CD4-positive, CD25-positive, alpha-beta regulatory T cell (primary cell): ENCODE measurements around the gene KCND2. TPM values are rescaled to one million over a fixed set of nuclear protein-coding genes. Genes with fewer than 3 reads are reported as not detected.
"Not testable (repeated sequence)": the region's sequence is repeated elsewhere in the genome, so short reads cannot be mapped to it uniquely, and the experiment has no call there.

Experiments
- ATAC-seq, 2 donors: fragments of 150-1000 bp; cut with Tn5 transposase; one replicate each; pipeline ENCODE4 v1.10.0; 2021; ENCODE audit warnings: low read depth in 2 of 2, moderate number of reproducible peaks in 2 of 2, moderate library complexity in 1 of 2
- DNase-seq, 3 donors: peaks; one replicate each; pipeline versions ENCODE4 v3.0.0 to v3.0.0-alpha.2; 2012 to 2022; ENCODE audit warnings: mixed read lengths in 1 of 3
- H3K27ac ChIP-seq: one replicate; pipeline ENCODE4 v1.7.0; 2013; ENCODE audit warnings: mild to moderate bottlenecking, low read length; ENCODE audit not compliant: insufficient read depth, poor library complexity, severe bottlenecking
- H3K27me3 ChIP-seq: one replicate; pipeline ENCODE4 v1.7.0; 2013; ENCODE audit warnings: low read length; ENCODE audit not compliant: control insufficient read depth, insufficient read depth
- H3K36me3 ChIP-seq: one replicate; pipeline ENCODE4 v1.7.0; 2013; ENCODE audit warnings: mild to moderate bottlenecking, low read length, moderate library complexity; ENCODE audit not compliant: control insufficient read depth, insufficient read depth
- H3K4me1 ChIP-seq: 2 replicates; pipeline ENCODE4 v1.7.0; 2013; ENCODE audit warnings: mild to moderate bottlenecking, low read length; ENCODE audit not compliant: insufficient read depth, control insufficient read depth, poor library complexity, severe bottlenecking
- H3K4me3 ChIP-seq: one replicate; pipeline ENCODE4 v1.7.0; 2013; ENCODE audit warnings: low read depth, mild to moderate bottlenecking, low read length, moderate library complexity
- H3K9me3 ChIP-seq, 2 experiments: 1 replicate in 1 of 2; 2 replicates in 1 of 2; pipeline ENCODE4 v1.7.0; 2013; ENCODE audit warnings: low read length in 2 of 2, mild to moderate bottlenecking in 1 of 2, moderate library complexity in 1 of 2; ENCODE audit not compliant: control insufficient read depth in 2 of 2
- H3K27ac Mint-ChIP-seq, 3 donors: one replicate each; pipeline ENCODE4 v1.8.0; 2020 to 2022; ENCODE audit warnings: mild to moderate bottlenecking in 3 of 3, mixed read lengths in 3 of 3, moderate library complexity in 2 of 3
- H3K27me3 Mint-ChIP-seq: one replicate; pipeline ENCODE4 v1.8.0; 2022; ENCODE audit warnings: mild to moderate bottlenecking, mixed read lengths
- H3K36me3 Mint-ChIP-seq: one replicate; pipeline ENCODE4 v1.8.0; 2020; ENCODE audit warnings: mixed read lengths
- H3K4me1 Mint-ChIP-seq, 4 donors: one replicate each; pipeline ENCODE4 v1.8.0; 2020 to 2022; ENCODE audit warnings: mixed read lengths in 4 of 4, mild to moderate bottlenecking in 1 of 4
- H3K4me3 Mint-ChIP-seq, 4 donors: one replicate each; pipeline ENCODE4 v1.8.0; 2020 to 2022; ENCODE audit warnings: mild to moderate bottlenecking in 4 of 4, mixed read lengths in 4 of 4, moderate library complexity in 3 of 4
- H3K9me3 Mint-ChIP-seq, 7 donors: one replicate each; pipeline ENCODE4 v1.8.0; 2020 to 2022; ENCODE audit warnings: mixed read lengths in 7 of 7, mild to moderate bottlenecking in 3 of 7, moderate library complexity in 2 of 7
- polyA plus RNA-seq, 4 donors: library from polyadenylated mRNA; unstranded; fragments of 300-500 nt; fragmentation: Illumina TruSeq; gene quantifications; one replicate each; pipeline ENCODE4 v1.2.3, GENCODE V29; 2021
- total RNA-seq: library from RNA; stranded (reverse); gene quantifications from one replicate; pipeline ENCODE4 v1.2.3, GENCODE V29; 2022

KCND2 gene
- total RNA-seq, result not detected
- not detected for polyA plus RNA-seq

GRCh38 chr7:120272701-120273475 is at the start of gene KCND2:
Gene KCND2, plus strand, starts transcription at chr7:120273175.
- H3K4me3 Mint-ChIP-seq, result no peak within 1 kb of the TSS

GRCh38 chr7:120226188-120226587 is 46.8 kb upstream of the KCND2 start:
- no peak overlapping the region for H3K4me3 Mint-ChIP-seq
- H3K36me3 Mint-ChIP-seq, result no peaks in the 10 kb centered on the region
- H3K27ac ChIP-seq, result no peak overlapping the region
- ATAC-seq (no peak), DNase-seq (no peak)
- H3K36me3 ChIP-seq, result no peaks in the 10 kb centered on the region
- H3K4me3 ChIP-seq, result no peak overlapping the region
- H3K9me3 Mint-ChIP-seq, result peaks cover 0 to 16% (median 7%) of the 10 kb centered on the region in 7 donors
- no peaks in the 10 kb centered on the region for H3K27me3 ChIP-seq
- no peaks in the 10 kb centered on the region for H3K9me3 ChIP-seq
- H3K4me1 Mint-ChIP-seq, result no peaks in the 10 kb centered on the region
- no peaks in the 10 kb centered on the region for H3K27me3 Mint-ChIP-seq
- H3K4me1 ChIP-seq, result no peaks in the 10 kb centered on the region
- no peak overlapping the region for H3K27ac Mint-ChIP-seq

More at GRCh38 chr7:120272701-120273475, at the start of gene KCND2:
- Mint-ChIP-seq H3K36me3 (no peaks in the 10 kb centered on the region), H3K27me3 (peaks cover 4% of the 10 kb centered on the region), H3K4me1 (peaks cover 0 to 4% (median 1%) of the 10 kb centered on the region in 4 donors), H3K9me3 (peaks cover 0 to 10% (median 5%) of the 10 kb centered on the region in 7 donors), H3K27ac (no peak within 1 kb of the TSS)
- H3K27ac ChIP-seq, result no peak within 1 kb of the TSS
- ATAC-seq (no peak), DNase-seq (no peak)
- H3K9me3 ChIP-seq, result no peaks in the 10 kb centered on the region
- H3K36me3 ChIP-seq, result no peaks in the 10 kb centered on the region
- no peak within 1 kb of the TSS for H3K4me3 ChIP-seq
- no peaks in the 10 kb centered on the region for H3K27me3 ChIP-seq
- no peaks in the 10 kb centered on the region for H3K4me1 ChIP-seq

GRCh38 chr7:120227255-120227654 is 45.7 kb upstream of the KCND2 start:
- Mint-ChIP-seq H3K4me1 (no peaks in the 10 kb centered on the region), H3K36me3 (no peaks in the 10 kb centered on the region), H3K9me3 (peaks cover 0 to 14% (median 6%) of the 10 kb centered on the region in 7 donors), H3K27ac (no peak overlapping the region), H3K4me3 (no peak overlapping the region), H3K27me3 (no peaks in the 10 kb centered on the region)
- H3K4me1 ChIP-seq, result no peaks in the 10 kb centered on the region
- H3K36me3 ChIP-seq, result no peaks in the 10 kb centered on the region
- no peak overlapping the region for H3K4me3 ChIP-seq
- DNase-seq, result no peak
- H3K27ac ChIP-seq, result no peak overlapping the region
- ATAC-seq, result no peak
- no peaks in the 10 kb centered on the region for H3K27me3 ChIP-seq
- peaks cover 0 to 2% of the 10 kb centered on the region in 2 experiments for H3K9me3 ChIP-seq

GRCh38 chr7:120229084-120229483 is 43.9 kb upstream of the KCND2 start:
- Mint-ChIP-seq H3K4me3 (no peak overlapping the region), H3K4me1 (no peaks in the 10 kb centered on the region), H3K27me3 (no peaks in the 10 kb centered on the region), H3K36me3 (no peaks in the 10 kb centered on the region), H3K9me3 (peaks cover 0 to 15% (median 8%) of the 10 kb centered on the region in 7 donors), H3K27ac (no peak overlapping the region)
- no peak for ATAC-seq
- no peak overlapping the region for H3K27ac ChIP-seq
- H3K4me1 ChIP-seq, result no peaks in the 10 kb centered on the region
- DNase-seq, result no peak
- H3K27me3 ChIP-seq, result no peaks in the 10 kb centered on the region
- no peak overlapping the region for H3K4me3 ChIP-seq
- H3K36me3 ChIP-seq, result no peaks in the 10 kb centered on the region
- peaks cover 0 to 2% of the 10 kb centered on the region in 2 experiments for H3K9me3 ChIP-seq

- DNase-seq (no peak), ATAC-seq (no peak)
- peak overlapping the region in 1 of 3 donors; percentile 34 for H3K27ac Mint-ChIP-seq
- Histone ChIP-seq H3K27ac (no peak overlapping the region), H3K4me1 (no peaks in the 10 kb centered on the region), H3K9me3 (peaks cover 0 to 2% of the 10 kb centered on the region in 2 experiments), H3K4me3 (no peak overlapping the region), H3K36me3 (no peaks in the 10 kb centered on the region), H3K27me3 (no peaks in the 10 kb centered on the region)
- H3K4me3 Mint-ChIP-seq, result no peak overlapping the region
- no peaks in the 10 kb centered on the region for H3K27me3 Mint-ChIP-seq
- H3K4me1 Mint-ChIP-seq, result no peaks in the 10 kb centered on the region
- peaks cover 0 to 12% (median 8%) of the 10 kb centered on the region in 7 donors for H3K9me3 Mint-ChIP-seq
- no peaks in the 10 kb centered on the region for H3K36me3 Mint-ChIP-seq
Measured at GRCh38 chr7:120233338-120233737, 39.6 kb upstream of the KCND2 start.

GRCh38 chr7:120240350-120240749 is 32.6 kb upstream of the KCND2 start:
- not testable (repeated sequence) for H3K36me3 ChIP-seq, ATAC-seq, H3K4me1 ChIP-seq, H3K9me3 ChIP-seq, H3K27ac ChIP-seq, H3K4me1 Mint-ChIP-seq, H3K9me3 Mint-ChIP-seq, H3K4me3 ChIP-seq, H3K4me3 Mint-ChIP-seq, H3K27me3 ChIP-seq, H3K27me3 Mint-ChIP-seq, H3K27ac Mint-ChIP-seq, H3K36me3 Mint-ChIP-seq, DNase-seq

- Histone ChIP-seq H3K4me1 (no peaks in the 10 kb centered on the region), H3K9me3 (peaks cover 0 to 2% of the 10 kb centered on the region in 2 experiments), H3K27me3 (no peaks in the 10 kb centered on the region), H3K4me3 (no peak overlapping the region), H3K27ac (no peak overlapping the region), H3K36me3 (no peaks in the 10 kb centered on the region)
- Mint-ChIP-seq H3K4me1 (no peaks in the 10 kb centered on the region), H3K27me3 (no peaks in the 10 kb centered on the region), H3K9me3 (peaks cover 0 to 9% (median 0%) of the 10 kb centered on the region in 7 donors), H3K36me3 (no peaks in the 10 kb centered on the region), H3K27ac (no peak overlapping the region), H3K4me3 (no peak overlapping the region)
- no peak for ATAC-seq
- no peak for DNase-seq
Measured at GRCh38 chr7:120241973-120242372, 31.0 kb upstream of the KCND2 start.

GRCh38 chr7:120254845-120255244 is 18.1 kb upstream of the KCND2 start:
- Histone ChIP-seq H3K4me3 (no peak overlapping the region), H3K27me3 (no peaks in the 10 kb centered on the region), H3K9me3 (peaks cover 0 to 3% of the 10 kb centered on the region in 2 experiments), H3K36me3 (no peaks in the 10 kb centered on the region), H3K4me1 (no peaks in the 10 kb centered on the region), H3K27ac (no peak overlapping the region)
- Mint-ChIP-seq H3K9me3 (peaks cover 1 to 10% (median 5%) of the 10 kb centered on the region in 7 donors), H3K27me3 (no peaks in the 10 kb centered on the region), H3K4me1 (no peaks in the 10 kb centered on the region), H3K36me3 (no peaks in the 10 kb centered on the region), H3K27ac (no peak overlapping the region), H3K4me3 (no peak overlapping the region)
- ATAC-seq, result no peak
- DNase-seq, result no peak
